Measurements from ENCODE around the gene PRKAG1. TPM values are rescaled to one million over a fixed set of nuclear protein-coding genes. Genes with fewer than 3 reads are reported as not detected.

The PRKAG1 gene
- polyA plus RNA-seq, 3 donors = 35.9 to 58.9 (median 50.1) TPM

DNA sequence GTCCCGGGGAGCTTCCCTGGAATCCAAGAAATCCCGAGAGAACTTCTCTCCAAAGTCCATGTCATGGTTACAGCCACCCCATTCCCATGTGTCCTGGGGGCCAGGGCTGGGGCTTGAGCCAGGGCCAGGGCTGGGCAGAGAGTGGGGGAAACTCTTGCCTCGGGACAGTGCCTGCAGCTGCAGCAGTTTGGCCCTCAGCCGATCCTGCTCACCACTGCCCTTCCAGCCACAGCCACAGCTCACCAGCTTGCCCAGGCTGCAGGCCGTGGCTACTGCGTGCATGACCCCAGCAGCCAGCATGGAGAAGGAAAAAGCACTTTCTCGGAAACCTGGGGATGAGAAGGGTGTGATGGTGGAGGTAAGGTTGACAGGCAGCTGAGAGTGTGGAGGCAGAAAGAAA, 50.6 kb downstream of the PRKAG1 start:
- Histone ChIP-seq H3K4me3 (replicated peaks in 1 of 3; ENCODE audit: low read depth in 2 of 3, low read length in 3 of 3) (no peak overlapping the region), H3K9ac (ENCODE audit: insufficient read depth, low read length, poor library complexity, severe bottlenecking) (no peak overlapping the region), H3K4me2 (replicated peaks; ENCODE audit: extremely low read depth, low read length, poor library complexity, severe bottlenecking) (no peak overlapping the region), H3K9me3 (replicated peaks in 1 of 2; ENCODE audit: control insufficient read depth in 1 of 2, insufficient read depth in 1 of 2, low read length in 2 of 2) (peaks cover 0 to 20% of the 10 kb centered on the region in 2 donors), H3K4me1 (ENCODE audit: control insufficient read depth in 1 of 2, insufficient read depth in 2 of 2, low read length in 2 of 2) (peaks cover 27 to 44% of the 10 kb centered on the region in 2 donors), H3K27ac (ENCODE audit: low read depth in 1 of 2, low read length in 2 of 2) (no peak overlapping the region), H3K27me3 (ENCODE audit: control insufficient read depth in 2 of 2, insufficient read depth in 2 of 2, low read length in 2 of 2) (peaks cover 31 to 48% of the 10 kb centered on the region in 2 donors), H4K20me1 (ENCODE audit: insufficient read depth, low read length) (peaks cover 10% of the 10 kb centered on the region), H2AFZ (ENCODE audit: insufficient read depth, low read depth, low read length, poor library complexity, severe bottlenecking) (no peak overlapping the region), H3K79me2 (ENCODE audit: insufficient read depth, low read length) (no peaks in the 10 kb centered on the region), H3K36me3 (replicated peaks in 1 of 2; ENCODE audit: control insufficient read depth in 1 of 2, insufficient read depth in 2 of 2, low read length in 2 of 2) (no peaks in the 10 kb centered on the region)
- no peak overlapping the region for H3K4me3 Mint-ChIP-seq
- peaks cover 37% of the 10 kb centered on the region for H3K4me1 Mint-ChIP-seq
- intact Hi-C loops (cut with micrococcal nuclease) = no loop called here
- H3K9me3 Mint-ChIP-seq = peaks cover 0 to 15% (median 11%) of the 10 kb centered on the region in 7 donors
- DNase-seq = no peak
- 100% methylated on average over 2 of the region's 7 CpGs for WGBS (ENCODE audit: insufficient coverage)
- TF ChIP-seq, protein P1, sequence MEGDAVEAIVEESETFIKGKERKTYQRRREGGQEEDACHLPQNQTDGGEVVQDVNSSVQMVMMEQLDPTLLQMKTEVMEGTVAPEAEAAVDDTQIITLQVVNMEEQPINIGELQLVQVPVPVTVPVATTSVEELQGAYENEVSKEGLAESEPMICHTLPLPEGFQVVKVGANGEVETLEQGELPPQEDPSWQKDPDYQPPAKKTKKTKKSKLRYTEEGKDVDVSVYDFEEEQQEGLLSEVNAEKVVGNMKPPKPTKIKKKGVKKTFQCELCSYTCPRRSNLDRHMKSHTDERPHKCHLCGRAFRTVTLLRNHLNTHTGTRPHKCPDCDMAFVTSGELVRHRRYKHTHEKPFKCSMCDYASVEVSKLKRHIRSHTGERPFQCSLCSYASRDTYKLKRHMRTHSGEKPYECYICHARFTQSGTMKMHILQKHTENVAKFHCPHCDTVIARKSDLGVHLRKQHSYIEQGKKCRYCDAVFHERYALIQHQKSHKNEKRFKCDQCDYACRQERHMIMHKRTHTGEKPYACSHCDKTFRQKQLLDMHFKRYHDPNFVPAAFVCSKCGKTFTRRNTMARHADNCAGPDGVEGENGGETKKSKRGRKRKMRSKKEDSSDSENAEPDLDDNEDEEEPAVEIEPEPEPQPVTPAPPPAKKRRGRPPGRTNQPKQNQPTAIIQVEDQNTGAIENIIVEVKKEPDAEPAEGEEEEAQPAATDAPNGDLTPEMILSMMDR (IDR thresholded peaks at IDR 0.05) = no peak
- peaks cover 43 to 53% (median 49%) of the 10 kb centered on the region in 3 donors for H3K27me3 Mint-ChIP-seq (ENCODE audit: low read depth in 3 of 3)
- no peak overlapping the region for H3K27ac Mint-ChIP-seq
- H3K36me3 Mint-ChIP-seq = peaks cover 3 to 14% of the 10 kb centered on the region in 2 donors

DNA sequence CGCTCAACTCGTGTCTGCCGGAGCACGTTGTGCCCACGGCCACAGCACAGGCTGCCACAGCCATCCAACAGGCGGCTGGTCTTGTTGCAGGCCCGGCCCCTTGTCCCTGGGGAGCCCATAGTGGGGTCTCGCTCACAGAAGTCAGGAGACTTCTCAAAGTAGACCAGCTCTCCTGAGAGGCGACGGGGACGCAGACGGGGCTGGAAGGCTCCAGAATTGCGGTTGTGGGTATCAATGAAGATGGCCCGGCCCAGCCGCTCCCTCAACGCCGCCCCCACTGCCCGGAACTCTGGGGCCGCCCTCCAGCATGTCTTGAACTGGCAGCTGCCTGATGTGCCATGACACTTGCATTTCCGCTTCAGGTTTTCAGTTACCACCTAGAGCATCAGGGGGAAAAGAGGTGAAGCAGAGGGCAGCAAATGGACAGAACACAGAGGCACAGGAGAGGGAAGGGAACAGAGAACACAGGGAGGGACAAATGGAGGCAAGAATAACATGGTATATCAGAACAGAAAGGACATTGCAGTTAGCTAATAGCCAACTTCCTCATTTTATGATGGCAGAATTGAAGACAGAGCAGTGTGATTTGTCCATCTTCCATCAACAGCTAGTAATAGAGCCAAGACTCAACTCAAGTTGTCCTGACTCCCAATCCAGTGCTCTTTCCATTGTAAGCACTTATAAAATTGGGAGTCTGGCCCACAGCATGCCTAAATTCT, 52.2 kb downstream of the PRKAG1 start:
- Histone ChIP-seq H3K79me2 (ENCODE audit: insufficient read depth, low read length) (no peaks in the 10 kb centered on the region), H3K9me3 (replicated peaks in 1 of 2; ENCODE audit: control insufficient read depth in 1 of 2, insufficient read depth in 1 of 2, low read length in 2 of 2) (peaks cover 0 to 15% of the 10 kb centered on the region in 2 donors), H3K4me3 (replicated peaks in 1 of 3; ENCODE audit: low read depth in 2 of 3, low read length in 3 of 3) (no peak overlapping the region), H3K4me2 (replicated peaks; ENCODE audit: extremely low read depth, low read length, poor library complexity, severe bottlenecking) (no peak overlapping the region), H2AFZ (ENCODE audit: insufficient read depth, low read depth, low read length, poor library complexity, severe bottlenecking) (peak overlapping the region; percentile 60), H3K4me1 (ENCODE audit: control insufficient read depth in 1 of 2, insufficient read depth in 2 of 2, low read length in 2 of 2) (peaks cover 16 to 28% of the 10 kb centered on the region in 2 donors), H3K36me3 (replicated peaks in 1 of 2; ENCODE audit: control insufficient read depth in 1 of 2, insufficient read depth in 2 of 2, low read length in 2 of 2) (no peaks in the 10 kb centered on the region), H3K27ac (ENCODE audit: low read depth in 1 of 2, low read length in 2 of 2) (no peak overlapping the region), H3K27me3 (ENCODE audit: control insufficient read depth in 2 of 2, insufficient read depth in 2 of 2, low read length in 2 of 2) (peaks cover 16 to 36% of the 10 kb centered on the region in 2 donors), H3K9ac (ENCODE audit: insufficient read depth, low read length, poor library complexity, severe bottlenecking) (no peak overlapping the region), H4K20me1 (ENCODE audit: insufficient read depth, low read length) (peaks cover 10% of the 10 kb centered on the region)
- peak overlapping the region in 1 of 2 donors; percentile 68 for H3K4me3 Mint-ChIP-seq
- no peak for DNase-seq
- peaks cover 3 to 10% of the 10 kb centered on the region in 2 donors for H3K36me3 Mint-ChIP-seq
- 82% methylated on average over 16 of the region's 20 CpGs for WGBS (ENCODE audit: insufficient coverage)
- peaks cover 31 to 40% (median 32%) of the 10 kb centered on the region in 3 donors for H3K27me3 Mint-ChIP-seq (ENCODE audit: low read depth in 3 of 3)
- TF ChIP-seq, protein P1 (IDR thresholded peaks at IDR 0.05) = no peak
- intact Hi-C loops (cut with micrococcal nuclease) = no loop called here
- H3K9me3 Mint-ChIP-seq = peaks cover 0 to 10% (median 6%) of the 10 kb centered on the region in 7 donors
- peak overlapping the region in 2 of 7 donors; percentile 33 to 76 for H3K27ac Mint-ChIP-seq
- peaks cover 24% of the 10 kb centered on the region for H3K4me1 Mint-ChIP-seq
